Keratinocyte (primary cell): Measurements from ENCODE around the gene ARL15.

Experiments used
- CTCF ChIP-seq, 3 experiments: IDR thresholded peaks in 1 of 3; conservative IDR thresholded peaks in 1 of 3; optimal IDR thresholded peaks in 1 of 3; 2 replicates in 2 of 3; 3 replicates in 1 of 3; pipeline versions ENCODE3 to v1.5.1; 2011; ENCODE audit warnings: low read length in 3 of 3, mild to moderate bottlenecking in 3 of 3, moderate library complexity in 2 of 3, control low read depth in 1 of 3, inconsistent platforms in 1 of 3; ENCODE audit not compliant: insufficient read depth in 2 of 3; ENCODE audit errors: extremely low read depth in 1 of 3
- EZH2 ChIP-seq: IDR thresholded peaks from one replicate; pipeline ENCODE4 v1.6.1; 2012; ENCODE audit warnings: inconsistent platforms, mild to moderate bottlenecking, low read length, moderate library complexity

GRCh38 chr5:54296386-54296785 lies 14.0 kb downstream of the ARL15 start:
- TF ChIP-seq CTCF (optimal IDR thresholded peaks at IDR 0.05 in 1 of 3, IDR thresholded peaks at IDR 0.05 in 1 of 3, conservative IDR thresholded peaks at IDR 0.05 in 1 of 3; ENCODE audit: extremely low read depth in 1 of 3, insufficient read depth in 2 of 3, low read length in 3 of 3): no peak
- TF ChIP-seq EZH2: no peak
